ENCODE measurements around the gene TEX55. TPM values are rescaled to one million over a fixed set of nuclear protein-coding genes. Genes with fewer than 3 reads are reported as not detected.

Gene TEX55
- total RNA-seq, result not detected in 2 replicates

DNA sequence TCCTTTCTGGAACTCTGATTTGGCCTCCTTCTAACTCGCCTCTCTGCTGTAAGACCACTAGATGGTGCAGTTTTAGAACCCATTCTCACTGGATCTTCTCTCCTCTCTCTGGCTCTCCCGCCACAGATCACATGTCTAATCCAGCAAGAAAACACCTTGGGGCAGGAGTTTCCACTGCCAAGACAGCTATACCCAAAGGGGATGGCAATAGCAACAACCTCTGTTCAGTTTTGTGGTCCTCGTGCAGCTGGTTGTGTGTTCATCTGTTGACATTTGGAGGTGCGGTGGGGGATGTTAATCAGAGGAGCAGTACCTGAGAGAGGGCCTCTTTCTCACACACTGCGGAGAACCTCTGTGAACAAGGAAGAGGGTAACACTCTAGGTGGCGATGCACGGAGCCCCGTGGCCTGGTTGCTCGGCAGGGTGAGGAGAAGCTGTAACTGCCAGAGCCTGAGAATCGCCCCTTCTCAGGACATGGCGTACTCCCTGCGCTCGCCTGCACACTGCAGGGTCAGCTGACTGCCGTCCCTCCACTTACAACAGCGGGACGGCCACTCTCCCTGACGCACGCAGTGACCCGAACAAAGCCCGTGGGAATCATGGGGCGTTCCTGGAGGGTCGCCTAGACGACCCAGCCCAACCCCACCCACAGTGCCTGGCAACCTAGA lies at the start of gene TEX55:
TSS of gene TEX55 (plus strand) at position 666 of the 668 bp plus-strand sequence. CDS start 25 bp downstream, outside the sequence.

DNA sequence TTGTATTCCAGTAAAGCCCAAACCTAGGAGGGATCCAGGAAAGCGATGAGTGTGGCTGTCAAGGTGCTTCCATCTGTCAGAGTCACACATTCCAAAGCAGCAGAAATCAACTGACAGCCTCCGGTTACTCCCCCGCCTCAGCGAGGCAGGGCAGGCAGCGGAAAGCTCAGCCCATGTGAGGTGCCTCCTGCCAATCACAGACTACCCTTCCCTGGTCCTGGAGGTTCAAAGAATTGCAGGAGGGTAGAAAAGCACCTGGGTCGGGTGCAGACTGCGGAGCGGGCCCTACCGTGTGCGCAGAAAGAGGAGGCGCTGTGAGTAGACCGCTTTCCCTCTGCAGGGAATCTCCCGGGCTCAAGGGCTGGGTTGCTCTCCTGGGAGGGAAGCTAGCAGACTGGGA lies 27.4 kb downstream of the TEX55 start, which contains the start of gene UPK1B:
TSS of gene UPK1B (plus strand) at position 274 of the 400 bp plus-strand sequence. CDS start 13,144 bp downstream, outside the sequence.

Other genes starting within 250 kb of the TEX55 start
- not detected in 2 replicates for gene IGSF11, start 111.3 kb upstream of the TEX55 start, total RNA-seq
- gene UPK1B, start 27.4 kb downstream of the TEX55 start, total RNA-seq, result not detected in 2 replicates
- gene B4GALT4, start 94.7 kb downstream of the TEX55 start, total RNA-seq, result 14.4 and 20.8 TPM in 2 replicates
- gene ARHGAP31, start 148.2 kb downstream of the TEX55 start, total RNA-seq, result 7.0 and 7.8 TPM in 2 replicates

All from cardiac ventricle fibroblast (primary cell).